Lower leg skin (tissue), 3 donors: ENCODE results near the gene UGT1A5.

Experiments
- CTCF ChIP-seq, 3 donors: fragments of 450-650 bp; IDR thresholded peaks; one replicate each; pipeline ENCODE4 v1.5.1; 2016; ENCODE audit warnings: antibody characterized with exemption in 3 of 3, mild to moderate bottlenecking in 3 of 3, moderate library complexity in 2 of 3
- POLR2A ChIP-seq, 2 donors: fragments of 450-650 bp; IDR thresholded peaks; one replicate each; pipeline ENCODE4 v1.6.1; 2016 to 2017; ENCODE audit warnings: antibody characterized with exemption in 2 of 2, mild to moderate bottlenecking in 1 of 2, moderate library complexity in 1 of 2

GRCh38 chr2:233817361-233817911 is 104.7 kb downstream of the UGT1A5 start:
- TF ChIP-seq CTCF (IDR thresholded peaks at IDR 0.05) = no peak
- TF ChIP-seq POLR2A (IDR thresholded peaks at IDR 0.05) = no peak
